ENCODE results near the gene ZNF784. TPM values are rescaled to one million over a fixed set of nuclear protein-coding genes. Genes with fewer than 3 reads are reported as not detected.

ZNF784 gene
- total RNA-seq, 2 donors from 2014 or later = 7.2 to 10.7 TPM

GRCh38 chr19:55601084-55601483 lies 23.3 kb downstream of the ZNF784 start:
- H3K27me3 ChIP-seq (ENCODE audit: control insufficient read depth, insufficient read depth, low read length, poor library complexity, severe bottlenecking) = no peaks in the 10 kb centered on the region
- no peaks in the 10 kb centered on the region for H3K9me3 ChIP-seq (ENCODE audit: control insufficient read depth, low read length)
- H3K36me3 ChIP-seq (ENCODE audit: control insufficient read depth, insufficient read depth, low read length) = peaks cover 11% of the 10 kb centered on the region
- H3K27ac ChIP-seq (ENCODE audit: low read depth, low read length) = no peak overlapping the region
- whole genome bisulfite sequencing, 2 experiments (ENCODE audit: insufficient coverage in 1 of 2, insufficient read length in 1 of 2) = 94 to 95% methylated on average over 4 of the region's 4 CpGs
- Mint-ChIP-seq H3K4me1 (peaks cover 8% of the 10 kb centered on the region), H3K27ac (no peak overlapping the region), H3K27me3 (ENCODE audit: insufficient read depth) (no peaks in the 10 kb centered on the region), H3K36me3 (ENCODE audit: low read depth) (peaks cover 19% of the 10 kb centered on the region), H3K4me3 (peak overlapping the region; percentile 86), H3K9me3 (peaks cover 4% of the 10 kb centered on the region)
- TF ChIP-seq, protein P1, sequence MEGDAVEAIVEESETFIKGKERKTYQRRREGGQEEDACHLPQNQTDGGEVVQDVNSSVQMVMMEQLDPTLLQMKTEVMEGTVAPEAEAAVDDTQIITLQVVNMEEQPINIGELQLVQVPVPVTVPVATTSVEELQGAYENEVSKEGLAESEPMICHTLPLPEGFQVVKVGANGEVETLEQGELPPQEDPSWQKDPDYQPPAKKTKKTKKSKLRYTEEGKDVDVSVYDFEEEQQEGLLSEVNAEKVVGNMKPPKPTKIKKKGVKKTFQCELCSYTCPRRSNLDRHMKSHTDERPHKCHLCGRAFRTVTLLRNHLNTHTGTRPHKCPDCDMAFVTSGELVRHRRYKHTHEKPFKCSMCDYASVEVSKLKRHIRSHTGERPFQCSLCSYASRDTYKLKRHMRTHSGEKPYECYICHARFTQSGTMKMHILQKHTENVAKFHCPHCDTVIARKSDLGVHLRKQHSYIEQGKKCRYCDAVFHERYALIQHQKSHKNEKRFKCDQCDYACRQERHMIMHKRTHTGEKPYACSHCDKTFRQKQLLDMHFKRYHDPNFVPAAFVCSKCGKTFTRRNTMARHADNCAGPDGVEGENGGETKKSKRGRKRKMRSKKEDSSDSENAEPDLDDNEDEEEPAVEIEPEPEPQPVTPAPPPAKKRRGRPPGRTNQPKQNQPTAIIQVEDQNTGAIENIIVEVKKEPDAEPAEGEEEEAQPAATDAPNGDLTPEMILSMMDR (conservative IDR thresholded peaks at IDR 0.05) = no peak
- no peaks in the 10 kb centered on the region for H3K4me1 ChIP-seq (ENCODE audit: control insufficient read depth, insufficient read depth, low read length)
- DNase-seq = no peak
- no peak overlapping the region for H3K9ac ChIP-seq (ENCODE audit: extremely low read depth, low read length, poor library complexity, severe bottlenecking)
- H3K4me3 ChIP-seq (ENCODE audit: low read length) = peak overlapping the region; percentile 84

DNA sequence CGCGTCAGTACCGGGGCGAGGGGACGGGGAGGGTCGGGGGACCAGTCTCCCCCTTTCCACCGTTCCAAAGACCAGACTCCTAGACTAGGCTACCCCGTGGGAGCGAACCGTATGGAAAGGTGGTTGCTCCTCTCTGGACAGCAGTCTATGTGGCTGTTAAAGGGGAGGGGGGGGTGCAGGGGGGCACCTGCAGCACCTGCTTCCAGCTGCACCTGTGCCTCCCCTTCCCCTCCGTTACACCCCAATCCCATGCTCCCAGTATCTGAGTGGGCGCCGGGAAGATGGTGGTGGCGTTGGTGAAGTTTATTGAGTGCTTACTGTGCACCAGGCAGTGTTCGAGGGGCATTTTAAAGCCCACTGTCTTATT lies 23.7 kb downstream of the ZNF784 start:
- peaks cover 15% of the 10 kb centered on the region for H3K36me3 ChIP-seq (ENCODE audit: control insufficient read depth, insufficient read depth, low read length)
- H3K9me3 Mint-ChIP-seq = peaks cover 4% of the 10 kb centered on the region
- peak overlapping the region; percentile 99 for H3K27ac ChIP-seq (ENCODE audit: low read depth, low read length)
- no peak overlapping the region for H3K27ac Mint-ChIP-seq
- no peaks in the 10 kb centered on the region for H3K4me1 ChIP-seq (ENCODE audit: control insufficient read depth, insufficient read depth, low read length)
- peak overlapping the region; percentile 30 for H3K9ac ChIP-seq (ENCODE audit: extremely low read depth, low read length, poor library complexity, severe bottlenecking)
- H3K4me3 Mint-ChIP-seq = peak overlapping the region; percentile 86
- peaks cover 6% of the 10 kb centered on the region for H3K4me1 Mint-ChIP-seq
- H3K9me3 ChIP-seq (ENCODE audit: control insufficient read depth, low read length) = no peaks in the 10 kb centered on the region
- H3K36me3 Mint-ChIP-seq (ENCODE audit: low read depth) = peaks cover 23% of the 10 kb centered on the region
- TF ChIP-seq, protein P1 (conservative IDR thresholded peaks at IDR 0.05) = no peak
- no peaks in the 10 kb centered on the region for H3K27me3 Mint-ChIP-seq (ENCODE audit: insufficient read depth)
- H3K27me3 ChIP-seq (ENCODE audit: control insufficient read depth, insufficient read depth, low read length, poor library complexity, severe bottlenecking) = no peaks in the 10 kb centered on the region
- no peak for DNase-seq
- 21 to 88% methylated on average over 1 to 10 of the region's 15 CpGs for WGBS, 2 experiments (ENCODE audit: insufficient coverage in 1 of 2, insufficient read length in 1 of 2)
- H3K4me3 ChIP-seq (ENCODE audit: low read length) = peak overlapping the region; percentile 84

- H3K4me3 Mint-ChIP-seq = peak within 1 kb of the TSS; percentile 86
- H3K4me1 ChIP-seq (ENCODE audit: control insufficient read depth, insufficient read depth, low read length) = no peaks in the 10 kb centered on the region
- peaks cover 6% of the 10 kb centered on the region for H3K4me1 Mint-ChIP-seq
- peak within 1 kb of the TSS; percentile 99 for H3K27ac ChIP-seq (ENCODE audit: low read depth, low read length)
- H3K4me3 ChIP-seq (ENCODE audit: low read length) = peak within 1 kb of the TSS; percentile 99
- H3K27me3 Mint-ChIP-seq (ENCODE audit: insufficient read depth) = no peaks in the 10 kb centered on the region
- H3K36me3 Mint-ChIP-seq (ENCODE audit: low read depth) = peaks cover 29% of the 10 kb centered on the region
- no peaks in the 10 kb centered on the region for H3K9me3 ChIP-seq (ENCODE audit: control insufficient read depth, low read length)
- TF ChIP-seq, protein P1 (conservative IDR thresholded peaks at IDR 0.05) = no peak
- peak within 1 kb of the TSS; percentile 98 for H3K9ac ChIP-seq (ENCODE audit: extremely low read depth, low read length, poor library complexity, severe bottlenecking)
- 0% methylated on average over 2 to 76 of the region's 97 CpGs for WGBS, 2 experiments (ENCODE audit: insufficient coverage in 1 of 2, insufficient read length in 1 of 2)
- peak within 1 kb of the TSS; percentile 99 for H3K27ac Mint-ChIP-seq
- peaks cover 4% of the 10 kb centered on the region for H3K9me3 Mint-ChIP-seq
- H3K36me3 ChIP-seq (ENCODE audit: control insufficient read depth, insufficient read depth, low read length) = peaks cover 21% of the 10 kb centered on the region
- H3K27me3 ChIP-seq (ENCODE audit: control insufficient read depth, insufficient read depth, low read length, poor library complexity, severe bottlenecking) = no peaks in the 10 kb centered on the region
- DNase-seq = peak; percentile 94
These were observed 24.3 kb downstream of the ZNF784 start, which contains the start of gene ZNF524 for GRCh38 chr19:55599842-55600661. Gene ZNF524 (plus strand): TSS chr19:55600288. CDS start chr19:55602113, 1,825 bp downstream.

Measured in endodermal cell (in vitro differentiated cells).